GM23248 (cell line): ENCODE data around the gene TBX18. TPM values are rescaled to one million over a fixed set of nuclear protein-coding genes. Genes with fewer than 3 reads are reported as not detected.

Experiments
- DNase-seq: peaks from one replicate; pipeline ENCODE4 v3.0.0-alpha.2; 2015
- H2AFZ ChIP-seq: fragments of 200-600 bp; sonication (generic); 2 replicates; pipeline ENCODE4 v1.6.1; 2016; ENCODE audit warnings: antibody characterized with exemption
- H3F3A ChIP-seq: fragments of 200-600 bp; sonication (generic); 2 replicates; pipeline ENCODE4 v1.6.1; 2016; ENCODE audit warnings: mild to moderate bottlenecking, antibody characterized with exemption, mixed run types; ENCODE audit not compliant: insufficient read depth
- H3K27ac ChIP-seq: fragments of 200-600 bp; sonication (generic); 2 replicates; pipeline ENCODE4 v1.5.1; 2016; ENCODE audit warnings: mild to moderate bottlenecking
- H3K27me3 ChIP-seq: fragments of 200-600 bp; sonication (generic); replicated peaks from 2 replicates; pipeline ENCODE4 v1.6.1; 2016; ENCODE audit warnings: mild to moderate bottlenecking; ENCODE audit not compliant: insufficient read depth
- H3K36me3 ChIP-seq: fragments of 200-600 bp; sonication (generic); 2 replicates; pipeline ENCODE4 v1.6.1; 2016; ENCODE audit warnings: low read depth, mild to moderate bottlenecking
- H3K4me1 ChIP-seq: fragments of 200-600 bp; sonication (generic); 2 replicates; pipeline ENCODE4 v1.6.1; 2016; ENCODE audit warnings: mild to moderate bottlenecking; ENCODE audit not compliant: insufficient read depth
- H3K4me2 ChIP-seq: fragments of 200-600 bp; sonication (generic); one replicate; pipeline ENCODE4 v1.6.1; 2016; ENCODE audit warnings: mild to moderate bottlenecking; ENCODE audit not compliant: unreplicated experiment
- H3K4me3 ChIP-seq: fragments of 200-600 bp; sonication (generic); 2 replicates; pipeline ENCODE4 v1.5.1; 2016; ENCODE audit warnings: mild to moderate bottlenecking
- H3K79me2 ChIP-seq: fragments of 200-600 bp; sonication (generic); 2 replicates; pipeline ENCODE4 v1.6.1; 2016; ENCODE audit warnings: mild to moderate bottlenecking; ENCODE audit not compliant: insufficient read depth
- H3K9ac ChIP-seq: fragments of 200-600 bp; sonication (generic); 2 replicates; pipeline ENCODE4 v1.6.1; 2016; ENCODE audit warnings: mild to moderate bottlenecking
- H3K9me2 ChIP-seq: fragments of 200-600 bp; sonication (generic); 2 replicates; pipeline ENCODE4 v1.6.1; 2016; ENCODE audit warnings: mixed run types, mild to moderate bottlenecking, moderate library complexity; ENCODE audit not compliant: insufficient read depth
- H3K9me3 ChIP-seq: fragments of 200-600 bp; sonication (generic); one replicate; pipeline ENCODE4 v1.6.1; 2017; ENCODE audit warnings: low read depth
- H4K20me1 ChIP-seq: fragments of 200-600 bp; sonication (generic); 2 replicates; pipeline ENCODE4 v1.6.0; 2016; ENCODE audit not compliant: insufficient read depth
- EZH2 ChIP-seq: fragments of 200-600 bp; sonication (generic); IDR thresholded peaks from 2 replicates; pipeline ENCODE4 v1.6.1; 2018; ENCODE audit warnings: antibody characterized with exemption, mild to moderate bottlenecking; ENCODE audit not compliant: insufficient read depth, poor library complexity, severe bottlenecking
- EZH2phosphoT487 ChIP-seq: fragments of 200-600 bp; sonication (generic); IDR thresholded peaks from 2 replicates; pipeline ENCODE4 v1.6.1; 2018; ENCODE audit warnings: antibody characterized with exemption, moderate library complexity, mild to moderate bottlenecking, low read depth; ENCODE audit not compliant: insufficient read depth
- WGBS, 2 experiments: methylation state at CpG; one replicate each; pipeline ENCODE4 v1.1.6; 2015 to 2017; ENCODE audit warnings: low lambda C conversion rate in 2 of 2, low coverage in 1 of 2; ENCODE audit errors: missing lambda C conversion rate in 2 of 2; 5-methylcytosine and 5-hydroxymethylcytosine counted together
- in situ Hi-C: fragments of 300-500 bp; cut with MboI; formaldehyde crosslinking; loops from 2 replicates; pipeline ENCODE4 v1.15.0; 2020
- polyA plus RNA-seq: library from polyadenylated mRNA; unstranded; fragments of >200 nt; fragmentation: Nextera tagmentation; extraction: Ambion mirVana; gene quantifications from 2 replicates; pipeline ENCODE4 v1.2.1, GENCODE V29; 2016
- total RNA-seq: library from RNA; depleted of rRNA; stranded (reverse); fragments of >200 nt; shearing (Covaris generic); gene quantifications from 2 replicates; pipeline ENCODE4 v1.2.3, GENCODE V29; 2014

TBX18 gene
- total and polyA plus RNA-seq, 2 experiments from 2014 or later = 5.7 to 16.2 TPM

DNA sequence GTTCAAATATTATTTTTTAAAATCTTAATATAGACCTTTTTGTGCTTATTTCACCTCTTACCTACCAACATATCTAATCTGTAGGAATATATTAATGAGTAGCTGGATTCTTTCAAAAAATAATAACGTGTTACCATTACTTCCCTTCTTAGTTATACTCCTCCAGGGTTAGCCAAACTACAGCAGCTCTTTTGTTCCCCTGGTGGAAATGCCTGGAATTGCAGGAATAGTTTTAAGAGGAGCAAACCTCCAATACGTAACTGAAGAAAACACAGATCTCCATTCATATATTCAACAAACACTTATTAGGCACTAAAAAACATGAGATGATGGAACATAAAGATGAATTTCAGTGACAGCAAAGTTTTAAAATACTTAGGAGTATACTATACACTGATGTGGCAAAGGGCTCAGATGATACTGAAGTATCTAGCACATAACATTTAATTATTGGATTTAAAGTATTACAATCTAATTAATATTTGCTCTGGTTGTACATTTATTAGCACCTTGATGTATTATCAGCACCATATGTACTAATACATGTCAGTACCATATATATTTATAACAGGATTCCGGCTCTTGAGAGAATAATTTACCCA lies 78.3 kb downstream of the TBX18 start:
- Histone ChIP-seq H3K27me3 (no peaks in the 10 kb centered on the region), H3K9ac (no peak overlapping the region), H4K20me1 (no peaks in the 10 kb centered on the region), H3K79me2 (no peaks in the 10 kb centered on the region), H3K27ac (no peak overlapping the region), H3F3A (peaks cover 16% of the 10 kb centered on the region; the same call in 1 of the 2 replicates), H3K4me3 (no peak overlapping the region), H3K9me3 (no peaks in the 10 kb centered on the region), H3K4me1 (peaks cover 13% of the 10 kb centered on the region; the same call in 1 of the 2 replicates), H3K9me2 (no peaks in the 10 kb centered on the region), H3K36me3 (no peaks in the 10 kb centered on the region), H3K4me2 (no peak overlapping the region), H2AFZ (no peak overlapping the region)
- WGBS, 2 experiments = 67 to 70% methylated on average over 3 of the region's 3 CpGs
- no peak for DNase-seq
- TF ChIP-seq EZH2phosphoT487 (no peak), EZH2 (no peak)
- in situ Hi-C loops = no loop called here

DNA sequence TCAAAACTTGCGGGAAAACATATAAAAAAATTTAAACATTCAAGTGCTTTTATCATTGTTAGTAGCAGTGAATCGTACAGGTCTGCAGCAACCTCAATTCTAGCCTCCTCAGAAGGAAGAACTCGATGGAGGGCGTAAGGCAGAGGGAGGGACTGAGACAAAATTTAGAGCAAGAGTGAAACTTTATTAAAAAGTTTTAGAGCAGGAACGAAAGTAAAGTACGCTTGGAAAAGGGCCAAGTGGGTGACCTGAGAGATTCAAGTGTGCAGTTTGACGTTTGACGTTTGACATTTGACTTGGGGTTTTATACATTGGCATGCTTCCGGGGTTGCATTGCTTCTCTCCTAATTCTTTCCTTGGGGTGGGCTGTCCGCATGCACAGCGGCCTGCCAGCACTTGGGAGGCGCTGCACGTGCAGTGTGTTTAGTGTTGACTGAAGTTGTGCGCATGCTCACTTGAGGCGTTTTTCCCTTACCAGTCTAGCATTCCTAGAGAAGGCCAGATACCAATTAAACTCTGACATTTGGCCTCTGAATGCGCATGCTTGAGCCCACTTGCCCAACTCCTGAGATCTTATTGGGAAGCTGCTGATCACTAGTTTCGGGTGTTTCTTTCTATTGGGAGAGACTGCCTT lies 82.6 kb downstream of the TBX18 start:
- Histone ChIP-seq H2AFZ (no peak overlapping the region), H3F3A (no peaks in the 10 kb centered on the region), H3K9me3 (no peaks in the 10 kb centered on the region), H3K27me3 (no peaks in the 10 kb centered on the region), H3K27ac (no peak overlapping the region), H4K20me1 (no peaks in the 10 kb centered on the region), H3K9me2 (no peaks in the 10 kb centered on the region), H3K4me3 (no peak overlapping the region), H3K4me1 (no peaks in the 10 kb centered on the region), H3K36me3 (no peaks in the 10 kb centered on the region), H3K4me2 (no peak overlapping the region), H3K79me2 (no peaks in the 10 kb centered on the region), H3K9ac (no peak overlapping the region)
- WGBS, 2 experiments = 89 to 93% methylated on average over 17 of the region's 17 CpGs
- DNase-seq = no peak
- TF ChIP-seq EZH2phosphoT487 = no peak
- TF ChIP-seq EZH2 = no peak
- in situ Hi-C loops = no loop called here

DNA sequence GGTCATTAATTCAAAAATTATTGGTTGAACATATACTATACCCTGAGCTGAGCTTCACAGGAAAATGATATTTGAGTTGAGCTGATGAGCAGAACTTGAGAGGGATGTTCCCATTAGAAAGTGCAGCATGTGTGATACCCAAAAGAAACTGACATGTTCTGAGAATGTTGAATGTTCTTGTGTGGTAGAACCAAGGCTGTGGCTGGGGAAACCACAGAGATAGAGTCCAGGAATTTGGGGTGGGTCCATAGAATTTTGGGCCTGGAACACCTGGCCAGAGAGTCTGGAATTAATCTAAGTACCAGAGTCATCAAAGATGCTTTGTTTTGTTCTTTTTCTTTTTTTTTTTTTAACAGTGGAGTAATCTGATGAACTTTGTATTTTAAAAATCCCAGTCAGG lies 88.7 kb downstream of the TBX18 start:
- TF ChIP-seq EZH2 = no peak
- no peak for TF ChIP-seq EZH2phosphoT487
- Histone ChIP-seq H3K9me3 (no peaks in the 10 kb centered on the region), H3K36me3 (no peaks in the 10 kb centered on the region), H3K27me3 (no peaks in the 10 kb centered on the region), H4K20me1 (no peaks in the 10 kb centered on the region), H3K4me3 (no peak overlapping the region), H3K4me1 (no peaks in the 10 kb centered on the region), H2AFZ (no peak overlapping the region), H3F3A (no peaks in the 10 kb centered on the region), H3K4me2 (no peak overlapping the region), H3K9ac (no peak overlapping the region), H3K79me2 (no peaks in the 10 kb centered on the region), H3K27ac (no peak overlapping the region), H3K9me2 (no peaks in the 10 kb centered on the region)
- DNase-seq = no peak
- in situ Hi-C loops = no loop called here

DNA sequence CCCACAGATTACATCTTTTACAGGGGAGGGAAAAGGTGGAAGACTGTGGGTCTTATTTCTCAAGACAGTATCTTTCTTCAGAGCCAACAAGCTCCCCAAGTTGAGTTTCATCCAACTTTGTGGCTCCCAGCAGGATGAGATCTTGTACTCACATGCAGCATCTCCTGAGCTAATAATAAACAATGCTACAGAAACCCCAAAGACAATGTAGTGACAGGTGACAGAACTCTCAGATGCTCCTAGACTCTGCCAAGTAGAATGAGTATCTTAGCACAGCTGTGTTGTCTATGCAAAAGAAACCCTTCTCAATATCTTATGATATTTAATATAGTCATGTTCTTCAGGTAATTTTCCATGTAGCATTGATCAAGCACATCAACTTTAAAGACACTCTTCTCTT lies 90.0 kb downstream of the TBX18 start:
- Histone ChIP-seq H3K36me3 (no peaks in the 10 kb centered on the region), H3K27ac (no peak overlapping the region), H3F3A (no peaks in the 10 kb centered on the region), H3K4me3 (no peak overlapping the region), H3K4me1 (no peaks in the 10 kb centered on the region), H3K9ac (no peak overlapping the region), H2AFZ (no peak overlapping the region), H3K9me2 (no peaks in the 10 kb centered on the region), H3K4me2 (no peak overlapping the region), H3K27me3 (no peaks in the 10 kb centered on the region), H3K9me3 (no peaks in the 10 kb centered on the region), H3K79me2 (no peaks in the 10 kb centered on the region), H4K20me1 (no peaks in the 10 kb centered on the region)
- TF ChIP-seq EZH2phosphoT487 = no peak
- no peak for TF ChIP-seq EZH2
- in situ Hi-C loops = no loop called here
- no peak for DNase-seq

DNA sequence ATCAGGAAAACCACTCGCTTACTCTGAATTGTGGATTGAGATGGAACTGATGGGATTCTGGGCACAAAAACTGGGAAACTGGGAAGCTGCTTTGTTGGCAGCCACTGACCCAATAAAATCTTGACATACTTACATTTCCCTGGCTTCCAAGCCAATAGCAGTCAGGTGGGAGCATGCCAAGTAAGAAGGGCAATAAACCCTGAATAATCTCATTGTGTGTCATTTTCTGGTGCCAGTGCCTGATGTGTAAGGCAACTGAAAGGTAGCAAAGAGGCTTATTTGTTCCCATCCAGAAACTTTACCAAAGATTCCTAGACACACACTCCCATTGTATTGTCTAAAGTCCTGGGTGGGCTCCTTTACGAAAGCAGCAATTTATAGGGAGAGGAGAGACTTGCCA lies 93.2 kb downstream of the TBX18 start:
- Histone ChIP-seq H3F3A (no peaks in the 10 kb centered on the region), H3K4me2 (no peak overlapping the region), H2AFZ (no peak overlapping the region), H3K27me3 (no peaks in the 10 kb centered on the region), H3K27ac (no peak overlapping the region), H3K9ac (no peak overlapping the region), H3K9me2 (no peaks in the 10 kb centered on the region), H3K4me1 (no peaks in the 10 kb centered on the region), H3K9me3 (no peaks in the 10 kb centered on the region), H3K79me2 (no peaks in the 10 kb centered on the region), H3K4me3 (no peak overlapping the region), H4K20me1 (no peaks in the 10 kb centered on the region), H3K36me3 (no peaks in the 10 kb centered on the region)
- no peak for TF ChIP-seq EZH2phosphoT487
- in situ Hi-C loops = no loop called here
- DNase-seq = no peak
- 93 to 98% methylated on average over 2 of the region's 2 CpGs for WGBS, 2 experiments
